GM23338 (cell line): ENCODE results near the gene SLC12A5. TPM values are rescaled to one million over a fixed set of nuclear protein-coding genes. Genes with fewer than 3 reads are reported as not detected.

Experiments used
- ATAC-seq: fragments of 200-7000 bp; cut with Tn5 transposase; 3 replicates; pipeline ENCODE4 v1.9.1; 2020
- DNase-seq: peaks from one replicate; pipeline ENCODE4 v3.0.0-alpha.2; 2015; ENCODE audit warnings: low spot score
- H2AFZ ChIP-seq: fragments of 200-600 bp; sonication (generic); 2 replicates; pipeline ENCODE4 v1.8.0; 2016; ENCODE audit warnings: antibody characterized with exemption, mild to moderate bottlenecking, moderate library complexity
- H3F3A ChIP-seq: fragments of 200-600 bp; sonication (generic); replicated peaks from 2 replicates; pipeline ENCODE4 v1.8.0; 2017; ENCODE audit warnings: antibody characterized with exemption, mixed run types, low read depth
- H3K27ac ChIP-seq: fragments of 200-600 bp; sonication (generic); 2 replicates; pipeline ENCODE4 v1.6.1; 2016; ENCODE audit warnings: low read depth
- H3K27me3 ChIP-seq: fragments of 200-600 bp; sonication (generic); 2 replicates; pipeline ENCODE4 v1.8.0; 2016; ENCODE audit warnings: mild to moderate bottlenecking, mixed run types, moderate library complexity; ENCODE audit not compliant: insufficient read depth
- H3K36me3 ChIP-seq: fragments of 200-600 bp; sonication (generic); 2 replicates; pipeline ENCODE4 v1.8.0; 2016; ENCODE audit warnings: mild to moderate bottlenecking; ENCODE audit not compliant: insufficient read depth
- H3K4me1 ChIP-seq: fragments of 200-600 bp; sonication (generic); 2 replicates; pipeline ENCODE4 v1.8.0; 2016; ENCODE audit warnings: mild to moderate bottlenecking, moderate library complexity; ENCODE audit not compliant: insufficient read depth
- H3K4me2 ChIP-seq: fragments of 200-600 bp; sonication (generic); 2 replicates; pipeline ENCODE4 v1.7.1; 2017; ENCODE audit warnings: mixed run types
- H3K4me3 ChIP-seq: fragments of 200-600 bp; sonication (generic); 2 replicates; pipeline ENCODE4 v1.6.1; 2016; ENCODE audit warnings: mixed run types
- H3K79me2 ChIP-seq: fragments of 200-600 bp; sonication (generic); replicated peaks from 2 replicates; pipeline ENCODE4 v1.8.0; 2017; ENCODE audit warnings: mild to moderate bottlenecking; ENCODE audit not compliant: insufficient read depth
- H3K9me2 ChIP-seq: fragments of 200-600 bp; sonication (generic); 2 replicates; pipeline ENCODE4 v1.8.0; 2017; ENCODE audit not compliant: insufficient read depth
- H4K20me1 ChIP-seq: fragments of 200-600 bp; sonication (generic); replicated peaks from 2 replicates; pipeline ENCODE4 v1.8.0; 2017; ENCODE audit warnings: mild to moderate bottlenecking; ENCODE audit not compliant: insufficient read depth
- H3K27ac Mint-ChIP-seq: 2 replicates; pipeline ENCODE4 v1.8.0; 2020; ENCODE audit warnings: inconsistent platforms, mild to moderate bottlenecking, moderate library complexity, mixed read lengths
- H3K27me3 Mint-ChIP-seq: 3 replicates; pipeline ENCODE4 v1.8.0; 2022; ENCODE audit warnings: low read depth, mild to moderate bottlenecking, moderate library complexity, mixed read lengths, inconsistent platforms; ENCODE audit not compliant: insufficient read depth, poor library complexity
- H3K36me3 Mint-ChIP-seq: 3 replicates; pipeline ENCODE4 v1.8.0; 2021; ENCODE audit warnings: low read depth, mild to moderate bottlenecking, inconsistent platforms, moderate library complexity, mixed read lengths
- H3K4me1 Mint-ChIP-seq: 3 replicates; pipeline ENCODE4 v1.8.0; 2020; ENCODE audit warnings: mild to moderate bottlenecking, inconsistent platforms, mixed read lengths
- H3K4me3 Mint-ChIP-seq: 3 replicates; pipeline ENCODE4 v1.8.0; 2021; ENCODE audit warnings: moderate library complexity, mild to moderate bottlenecking, inconsistent platforms, mixed read lengths
- H3K9me3 Mint-ChIP-seq: 3 replicates; pipeline ENCODE4 v1.8.0; 2020; ENCODE audit warnings: moderate library complexity, mild to moderate bottlenecking, inconsistent platforms, mixed read lengths
- EZH2 ChIP-seq: fragments of 200-600 bp; sonication (generic); IDR thresholded peaks from one replicate; pipeline ENCODE4 v1.8.0; 2017; ENCODE audit warnings: antibody characterized with exemption, mild to moderate bottlenecking, low read depth; ENCODE audit not compliant: unreplicated experiment
- EZH2phosphoT487 ChIP-seq: fragments of 200-600 bp; sonication (generic); IDR thresholded peaks from one replicate; pipeline ENCODE4 v1.8.1; 2018; ENCODE audit warnings: antibody characterized with exemption; ENCODE audit not compliant: unreplicated experiment
- JUNB ChIP-seq: IDR thresholded peaks from one replicate; pipeline ENCODE4 v1.6.1; 2016; ENCODE audit warnings: antibody characterized with exemption; ENCODE audit not compliant: unreplicated experiment
- POLR2AphosphoS5 ChIP-seq: IDR thresholded peaks from 2 replicates; pipeline ENCODE4 v1.6.1; 2016; ENCODE audit warnings: antibody characterized with exemption, low read depth
- REST ChIP-seq: IDR thresholded peaks from one replicate; pipeline ENCODE4 v1.6.1; 2018; ENCODE audit warnings: antibody characterized with exemption; ENCODE audit not compliant: unreplicated experiment
- ZNF114 ChIP-seq: fragments of 250-450 bp; sonication (Bioruptor Pico); IDR thresholded peaks from 2 replicates; pipeline ENCODE4 v1.5.0; 2020; ENCODE audit warnings: mild to moderate bottlenecking, moderate library complexity
- ZNF331 ChIP-seq: fragments of 250-450 bp; sonication (Bioruptor Pico); IDR thresholded peaks from 2 replicates; pipeline ENCODE4 v1.5.0; 2020; ENCODE audit warnings: low read depth, mild to moderate bottlenecking, moderate library complexity
- ZNF462 ChIP-seq: fragments of 250-450 bp; sonication (Bioruptor Pico); IDR thresholded peaks from 2 replicates; pipeline ENCODE4 v1.5.0; 2020; ENCODE audit warnings: mild to moderate bottlenecking, moderate library complexity
- polyA plus RNA-seq: library from polyadenylated mRNA; unstranded; fragments of >200 nt; fragmentation: Nextera tagmentation; extraction: Ambion mirVana; gene quantifications from 2 replicates; pipeline ENCODE4 v1.2.1, GENCODE V29; 2016
- total RNA-seq: library from RNA; depleted of rRNA; stranded (reverse); fragments of >200 nt; shearing (Covaris generic); gene quantifications from 2 replicates; pipeline ENCODE4 v1.2.3, GENCODE V29; 2014
- TF ChIP-seq, protein P1 (sequence below), 2 experiments: fragments of 200-600 bp in 1 of 2; sonication (generic) in 1 of 2; conservative IDR thresholded peaks; 2 replicates each; pipeline versions ENCODE4 v1.5.1 to v1.6.1; 2016 to 2017; ENCODE audit warnings: antibody characterized with exemption in 2 of 2, low read depth in 2 of 2, mild to moderate bottlenecking in 2 of 2, moderate library complexity in 1 of 2

SLC12A5 gene
- total and polyA plus RNA-seq, 2 experiments from 2014 or later = 3.5 to 8.4 TPM

- TF ChIP-seq REST = no peak
These were observed 41.3 kb downstream of the SLC12A5 start (continued) for GRCh38 chr20:46070215-46070900.

DNA sequence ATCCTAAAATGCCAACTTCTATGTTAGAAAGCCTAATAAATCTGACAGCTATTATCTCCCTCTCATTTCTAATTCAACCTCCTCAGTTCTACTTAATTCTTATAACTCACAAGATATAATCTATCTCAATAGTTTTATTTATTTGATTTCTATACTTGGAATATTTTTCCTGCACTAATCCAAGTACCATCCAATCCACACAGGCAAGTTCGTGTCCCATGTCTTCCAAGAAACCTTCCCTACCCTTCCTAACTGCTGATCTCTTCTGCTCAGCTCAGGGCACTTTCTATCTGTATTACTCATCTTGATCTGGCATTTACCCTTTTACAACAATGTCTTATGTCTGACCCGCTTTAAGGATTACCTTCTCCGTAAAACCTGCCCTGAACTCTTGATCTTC is 42.6 kb downstream of the SLC12A5 start:
- H3K27ac ChIP-seq = no peak overlapping the region
- H3K9me2 ChIP-seq = no peaks in the 10 kb centered on the region
- peaks cover 31% of the 10 kb centered on the region for H3K4me1 ChIP-seq
- H2AFZ ChIP-seq = no peak overlapping the region
- Mint-ChIP-seq H3K36me3 (peaks cover 27% of the 10 kb centered on the region; the same call in 2 of the 3 replicates), H3K4me1 (peaks cover 5% of the 10 kb centered on the region), H3K27me3 (no peaks in the 10 kb centered on the region), H3K27ac (no peak overlapping the region), H3K9me3 (no peaks in the 10 kb centered on the region), H3K4me3 (no peak overlapping the region)
- no peak overlapping the region for H3K4me2 ChIP-seq
- ATAC-seq (no peak), DNase-seq (no peak)
- H4K20me1 ChIP-seq = peaks cover 11% of the 10 kb centered on the region
- peaks cover 18% of the 10 kb centered on the region; the same call in 1 of the 2 replicates for H3K36me3 ChIP-seq
- H3F3A ChIP-seq = peaks cover 6% of the 10 kb centered on the region; the same call in 1 of the 2 replicates
- no peak overlapping the region for H3K4me3 ChIP-seq
- no peaks in the 10 kb centered on the region for H3K27me3 ChIP-seq
- H3K79me2 ChIP-seq = peaks cover 10% of the 10 kb centered on the region
- TF ChIP-seq ZNF462 (CRISPR knock-in tag) = no peak
- TF ChIP-seq, protein P1, sequence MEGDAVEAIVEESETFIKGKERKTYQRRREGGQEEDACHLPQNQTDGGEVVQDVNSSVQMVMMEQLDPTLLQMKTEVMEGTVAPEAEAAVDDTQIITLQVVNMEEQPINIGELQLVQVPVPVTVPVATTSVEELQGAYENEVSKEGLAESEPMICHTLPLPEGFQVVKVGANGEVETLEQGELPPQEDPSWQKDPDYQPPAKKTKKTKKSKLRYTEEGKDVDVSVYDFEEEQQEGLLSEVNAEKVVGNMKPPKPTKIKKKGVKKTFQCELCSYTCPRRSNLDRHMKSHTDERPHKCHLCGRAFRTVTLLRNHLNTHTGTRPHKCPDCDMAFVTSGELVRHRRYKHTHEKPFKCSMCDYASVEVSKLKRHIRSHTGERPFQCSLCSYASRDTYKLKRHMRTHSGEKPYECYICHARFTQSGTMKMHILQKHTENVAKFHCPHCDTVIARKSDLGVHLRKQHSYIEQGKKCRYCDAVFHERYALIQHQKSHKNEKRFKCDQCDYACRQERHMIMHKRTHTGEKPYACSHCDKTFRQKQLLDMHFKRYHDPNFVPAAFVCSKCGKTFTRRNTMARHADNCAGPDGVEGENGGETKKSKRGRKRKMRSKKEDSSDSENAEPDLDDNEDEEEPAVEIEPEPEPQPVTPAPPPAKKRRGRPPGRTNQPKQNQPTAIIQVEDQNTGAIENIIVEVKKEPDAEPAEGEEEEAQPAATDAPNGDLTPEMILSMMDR (conservative IDR thresholded peaks at IDR 0.05; ENCODE audit: low read depth in 2 of 2) = no peak
- TF ChIP-seq JUNB = no peak
- TF ChIP-seq EZH2 = no peak
- no peak for TF ChIP-seq REST
- no peak for TF ChIP-seq ZNF331 (CRISPR knock-in tag)
- TF ChIP-seq EZH2phosphoT487 = no peak
- no peak for TF ChIP-seq POLR2AphosphoS5
- no peak for TF ChIP-seq ZNF114
